ENCODE results near the gene SHC4. TPM values are rescaled to one million over a fixed set of nuclear protein-coding genes. Genes with fewer than 3 reads are reported as not detected.

The SHC4 gene
- total RNA-seq, 2 donors from 2014 or later, result 0.30 to 0.50 TPM

- Histone ChIP-seq H3K4me1 (no peaks in the 10 kb centered on the region), H3K4me3 (no peak overlapping the region), H3K36me3 (no peaks in the 10 kb centered on the region), H3K27ac (no peak overlapping the region), H3K9ac (ENCODE audit: low read depth in 2 of 2, low read length in 2 of 2) (no peak overlapping the region), H3K27me3 (no peaks in the 10 kb centered on the region), H3K9me3 (no peaks in the 10 kb centered on the region)
- intact Hi-C loops (cut with DNase I), result no loop called here
- no peak for TF ChIP-seq CTCF (IDR thresholded peaks at IDR 0.05)
- DNase-seq, result no peak
These were observed 21.2 kb upstream of the SHC4 start for GRCh38 chr15:48984811-48985352.

- no peak for TF ChIP-seq CTCF (IDR thresholded peaks at IDR 0.05)
- Histone ChIP-seq H3K4me1 (no peaks in the 10 kb centered on the region), H3K36me3 (no peaks in the 10 kb centered on the region), H3K9me3 (no peaks in the 10 kb centered on the region), H3K4me3 (no peak overlapping the region), H3K27me3 (no peaks in the 10 kb centered on the region), H3K9ac (ENCODE audit: low read depth in 2 of 2, low read length in 2 of 2) (no peak overlapping the region), H3K27ac (no peak overlapping the region)
- intact Hi-C loops (cut with DNase I), result no loop called here
- DNase-seq, result no peak
These were observed 20.4 kb upstream of the SHC4 start for GRCh38 chr15:48984021-48984710.

GRCh38 chr15:48983300-48983699, 19.6 kb upstream of the SHC4 start:
- no peak overlapping the region for H3K27ac ChIP-seq
- H3K36me3 ChIP-seq, result no peaks in the 10 kb centered on the region
- DNase-seq, result no peak
- no peaks in the 10 kb centered on the region for H3K27me3 ChIP-seq
- no peak overlapping the region for H3K9ac ChIP-seq (ENCODE audit: low read depth in 2 of 2, low read length in 2 of 2)
- no peak overlapping the region for H3K4me3 ChIP-seq
- intact Hi-C loops (cut with DNase I), result no loop called here
- no peaks in the 10 kb centered on the region for H3K9me3 ChIP-seq
- H3K4me1 ChIP-seq, result no peaks in the 10 kb centered on the region
- no peak for TF ChIP-seq CTCF (IDR thresholded peaks at IDR 0.05)

GRCh38 chr15:48981941-48982340, 18.2 kb upstream of the SHC4 start:
- Histone ChIP-seq H3K9ac (ENCODE audit: low read depth in 2 of 2, low read length in 2 of 2) (no peak overlapping the region), H3K4me1 (no peaks in the 10 kb centered on the region), H3K9me3 (no peaks in the 10 kb centered on the region), H3K27me3 (no peaks in the 10 kb centered on the region), H3K27ac (no peak overlapping the region), H3K4me3 (no peak overlapping the region), H3K36me3 (no peaks in the 10 kb centered on the region)
- no peak for TF ChIP-seq CTCF (IDR thresholded peaks at IDR 0.05)
- intact Hi-C loops (cut with DNase I), result no loop called here
- DNase-seq, result no peak

- no peak overlapping the region for H3K27ac ChIP-seq
- H3K4me3 ChIP-seq, result no peak overlapping the region
- H3K4me1 ChIP-seq, result no peaks in the 10 kb centered on the region
- DNase-seq, result no peak
- H3K9me3 ChIP-seq, result no peaks in the 10 kb centered on the region
- H3K9ac ChIP-seq (ENCODE audit: low read depth in 2 of 2, low read length in 2 of 2), result no peak overlapping the region
- H3K27me3 ChIP-seq, result no peaks in the 10 kb centered on the region
- intact Hi-C loops (cut with DNase I), result no loop called here
- H3K36me3 ChIP-seq, result no peaks in the 10 kb centered on the region
- TF ChIP-seq CTCF (IDR thresholded peaks at IDR 0.05), result no peak
These were observed 14.9 kb upstream of the SHC4 start for GRCh38 chr15:48978638-48979037.

Data from colonic mucosa (tissue), 4 donors.